WTC11 (cell line): ENCODE results near the gene ZC3H7B.

Experiments used
- ATF2 ChIP-seq: sonication (generic); formaldehyde crosslinking; IDR thresholded peaks from 2 replicates; pipeline ENCODE4 v1.8.1; 2022; ENCODE audit warnings: low read depth, missing genetic modification reagents, borderline replicate concordance
- CTCF ChIP-seq: fragments of 200-600 bp; IDR thresholded peaks from 2 replicates; pipeline ENCODE4 v1.8.0; 2022; ENCODE audit warnings: antibody characterized with exemption
- FOXP1 ChIP-seq: sonication (generic); formaldehyde crosslinking; IDR thresholded peaks from 2 replicates; pipeline ENCODE4 v1.8.0; 2022; ENCODE audit warnings: missing genetic modification reagents, mild to moderate bottlenecking, moderate library complexity, borderline replicate concordance
- JUN ChIP-seq: sonication (generic); formaldehyde crosslinking; IDR thresholded peaks from 2 replicates; pipeline ENCODE4 v1.8.0; 2023; ENCODE audit warnings: mild to moderate bottlenecking, missing genetic modification reagents
- MXD4 ChIP-seq: fragments of 250-450 bp; sonication (Bioruptor Pico); IDR thresholded peaks from 2 replicates; pipeline ENCODE4 v1.8.0; 2021; ENCODE audit warnings: mild to moderate bottlenecking, moderate library complexity, borderline replicate concordance
- SP1 ChIP-seq: sonication (generic); formaldehyde crosslinking; conservative IDR thresholded peaks from 2 replicates; pipeline ENCODE4 v1.8.1; 2022; ENCODE audit warnings: missing genetic modification reagents
- STAT6 ChIP-seq: sonication (generic); formaldehyde crosslinking; conservative IDR thresholded peaks from 2 replicates; pipeline ENCODE4 v1.8.1; 2023; ENCODE audit warnings: mild to moderate bottlenecking, low read depth, missing genetic modification reagents, moderate library complexity
- USF1 ChIP-seq: sonication (generic); formaldehyde crosslinking; IDR thresholded peaks from 2 replicates; pipeline ENCODE4 v1.8.0; 2022; ENCODE audit warnings: mild to moderate bottlenecking, missing genetic modification reagents
- ZNF121 ChIP-seq: sonication (generic); formaldehyde crosslinking; IDR thresholded peaks from 2 replicates; pipeline ENCODE4 v1.8.0; 2023; ENCODE audit warnings: missing genetic modification reagents
- ZNF281 ChIP-seq: sonication (generic); formaldehyde crosslinking; IDR thresholded peaks from 2 replicates; pipeline ENCODE4 v1.8.0; 2023; ENCODE audit warnings: mild to moderate bottlenecking, missing genetic modification reagents
- TF ChIP-seq, protein P1 (sequence below): sonication (generic); formaldehyde crosslinking; IDR thresholded peaks from 2 replicates; pipeline ENCODE4 v1.8.1; 2023; ENCODE audit warnings: mild to moderate bottlenecking, missing genetic modification reagents

DNA sequence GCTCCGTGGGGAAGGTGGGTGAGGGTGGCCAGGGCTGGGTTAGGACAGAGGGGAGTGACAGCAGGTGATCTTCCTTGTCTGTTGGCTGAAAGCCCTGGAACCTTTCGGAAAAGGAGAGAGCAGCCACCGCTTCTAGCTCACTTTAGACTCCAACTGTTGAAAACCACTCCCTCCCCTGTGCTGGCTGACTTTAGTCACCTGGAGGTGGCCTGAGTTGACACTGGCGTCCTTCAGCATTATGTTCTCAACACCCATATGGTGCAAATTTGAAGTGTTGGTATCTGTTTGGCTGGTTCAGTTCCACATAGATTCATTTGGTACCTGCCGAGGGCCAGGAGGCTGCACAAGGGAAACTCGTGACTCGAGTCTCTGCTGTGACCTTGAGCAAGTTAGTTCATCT lies 28.8 kb downstream of the ZC3H7B start:
- TF ChIP-seq JUN (CRISPR knock-in tag) = no peak
- no peak for TF ChIP-seq ATF2 (CRISPR knock-in tag)
- no peak for TF ChIP-seq ZNF281 (CRISPR knock-in tag)
- no peak for TF ChIP-seq CTCF
- no peak for TF ChIP-seq MXD4
- TF ChIP-seq FOXP1 = no peak
- TF ChIP-seq ZNF121 (CRISPR knock-in tag) = no peak
- no peak for TF ChIP-seq SP1 (CRISPR knock-in tag)
- TF ChIP-seq USF1 (CRISPR knock-in tag) = no peak
- TF ChIP-seq, protein P1, sequence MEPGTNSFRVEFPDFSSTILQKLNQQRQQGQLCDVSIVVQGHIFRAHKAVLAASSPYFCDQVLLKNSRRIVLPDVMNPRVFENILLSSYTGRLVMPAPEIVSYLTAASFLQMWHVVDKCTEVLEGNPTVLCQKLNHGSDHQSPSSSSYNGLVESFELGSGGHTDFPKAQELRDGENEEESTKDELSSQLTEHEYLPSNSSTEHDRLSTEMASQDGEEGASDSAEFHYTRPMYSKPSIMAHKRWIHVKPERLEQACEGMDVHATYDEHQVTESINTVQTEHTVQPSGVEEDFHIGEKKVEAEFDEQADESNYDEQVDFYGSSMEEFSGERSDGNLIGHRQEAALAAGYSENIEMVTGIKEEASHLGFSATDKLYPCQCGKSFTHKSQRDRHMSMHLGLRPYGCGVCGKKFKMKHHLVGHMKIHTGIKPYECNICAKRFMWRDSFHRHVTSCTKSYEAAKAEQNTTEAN (CRISPR knock-in tag) = no peak
- TF ChIP-seq STAT6 (CRISPR knock-in tag) = no peak
